Stimulated activated naive CD8-positive, alpha-beta T cell treated with anti-CD3 and anti-CD28 coated beads, Interleukin-15, amount 100 ng/mL, for 72 hours (primary cell): ENCODE results near the gene NR2F1-AS1.

Experiments used
- ATAC-seq: fragments of 150-1000 bp; cut with Tn5 transposase; 2 replicates; pipeline ENCODE4 v1.10.0; 2021; ENCODE audit warnings: mild to moderate bottlenecking, moderate library complexity
- DNase-seq, 2 donors: peaks; one replicate each; pipeline ENCODE4 v3.0.0; 2021 to 2022
- H3K27ac Mint-ChIP-seq, 2 donors: one replicate each; pipeline ENCODE4 v1.8.0; 2022; ENCODE audit warnings: mild to moderate bottlenecking in 2 of 2, mixed read lengths in 2 of 2, moderate library complexity in 2 of 2
- H3K27me3 Mint-ChIP-seq: one replicate; pipeline ENCODE4 v1.8.0; 2022; ENCODE audit warnings: mixed read lengths
- H3K4me1 Mint-ChIP-seq: one replicate; pipeline ENCODE4 v1.8.0; 2022; ENCODE audit warnings: mild to moderate bottlenecking, mixed read lengths
- H3K4me3 Mint-ChIP-seq, 2 donors: one replicate each; pipeline ENCODE4 v1.8.0; 2022; ENCODE audit warnings: mild to moderate bottlenecking in 2 of 2, mixed read lengths in 2 of 2, moderate library complexity in 1 of 2
- H3K9me3 Mint-ChIP-seq, 2 donors: one replicate each; pipeline ENCODE4 v1.8.0; 2022; ENCODE audit warnings: mixed read lengths in 2 of 2

NR2F1-AS1 gene

DNA sequence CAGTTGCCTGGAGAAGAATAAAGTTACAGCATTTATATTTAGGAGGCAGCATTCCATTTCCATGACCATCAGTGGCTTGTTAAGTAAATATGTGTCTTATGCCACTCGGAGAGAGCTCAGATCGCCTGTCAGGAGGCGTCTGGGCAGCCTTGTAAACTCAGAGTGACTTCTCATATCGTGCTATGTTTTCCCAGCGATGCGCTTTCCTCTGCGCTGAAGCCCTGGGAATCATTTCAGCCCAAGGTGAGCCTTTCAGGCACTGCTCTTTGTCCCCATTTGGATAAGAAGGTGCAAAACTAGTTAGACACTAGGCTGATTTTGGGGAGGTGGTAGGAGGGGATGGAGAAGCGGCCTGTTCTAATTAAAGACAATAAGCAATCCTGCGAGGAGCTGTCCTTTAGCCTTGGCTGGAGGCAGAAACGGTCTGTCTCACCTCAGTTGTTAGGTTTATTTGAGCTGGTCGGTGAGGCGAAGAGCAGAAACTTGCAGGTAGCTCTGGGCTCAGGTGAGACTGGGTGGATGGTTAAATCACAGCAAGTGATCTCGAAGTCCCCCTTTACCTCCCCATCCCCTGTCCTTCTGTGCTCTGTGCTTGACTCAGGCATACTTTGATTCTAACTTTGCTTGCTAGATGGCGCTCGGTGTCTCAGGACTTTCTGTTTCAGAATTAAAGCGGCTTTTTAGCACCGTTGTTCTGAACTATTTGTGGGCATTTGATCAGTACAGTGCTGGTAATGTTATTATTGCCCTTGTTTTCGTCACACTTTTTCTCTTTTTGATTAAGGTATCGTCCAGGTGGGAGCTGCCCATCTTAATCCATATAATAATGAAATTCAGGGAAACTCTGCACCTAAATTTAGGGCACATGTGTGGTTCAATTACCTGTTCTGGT lies 26.6 kb upstream of the NR2F1-AS1 start:
- Mint-ChIP-seq H3K9me3 (no peaks in the 10 kb centered on the region), H3K4me3 (peak overlapping the region in 1 of 2 donors; percentile 9), H3K27me3 (peaks cover 56% of the 10 kb centered on the region), H3K4me1 (peaks cover 32% of the 10 kb centered on the region), H3K27ac (no peak overlapping the region)
- DNase-seq (no peak), ATAC-seq (peak; percentile 83)

DNA sequence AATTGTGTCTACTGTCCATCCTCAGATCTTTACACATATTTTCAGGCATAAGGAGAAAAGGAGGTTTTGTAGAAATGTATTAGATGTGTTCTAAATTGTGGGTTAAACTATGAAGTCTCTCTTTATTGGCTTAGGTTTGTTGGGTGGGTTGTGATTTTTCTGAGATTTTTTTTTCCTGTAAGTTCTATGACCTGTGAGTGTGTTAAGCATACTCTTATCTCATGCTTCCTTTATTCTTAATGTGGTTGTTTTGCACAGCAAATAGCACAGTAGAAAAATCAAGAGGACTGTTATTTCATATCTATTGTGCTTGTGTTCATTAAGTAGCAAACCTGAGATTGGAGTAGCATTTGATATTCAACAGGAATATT lies 25.3 kb upstream of the NR2F1-AS1 start:
- ATAC-seq: no peak
- no peak overlapping the region for H3K4me3 Mint-ChIP-seq
- peaks cover 44% of the 10 kb centered on the region for H3K27me3 Mint-ChIP-seq

DNA sequence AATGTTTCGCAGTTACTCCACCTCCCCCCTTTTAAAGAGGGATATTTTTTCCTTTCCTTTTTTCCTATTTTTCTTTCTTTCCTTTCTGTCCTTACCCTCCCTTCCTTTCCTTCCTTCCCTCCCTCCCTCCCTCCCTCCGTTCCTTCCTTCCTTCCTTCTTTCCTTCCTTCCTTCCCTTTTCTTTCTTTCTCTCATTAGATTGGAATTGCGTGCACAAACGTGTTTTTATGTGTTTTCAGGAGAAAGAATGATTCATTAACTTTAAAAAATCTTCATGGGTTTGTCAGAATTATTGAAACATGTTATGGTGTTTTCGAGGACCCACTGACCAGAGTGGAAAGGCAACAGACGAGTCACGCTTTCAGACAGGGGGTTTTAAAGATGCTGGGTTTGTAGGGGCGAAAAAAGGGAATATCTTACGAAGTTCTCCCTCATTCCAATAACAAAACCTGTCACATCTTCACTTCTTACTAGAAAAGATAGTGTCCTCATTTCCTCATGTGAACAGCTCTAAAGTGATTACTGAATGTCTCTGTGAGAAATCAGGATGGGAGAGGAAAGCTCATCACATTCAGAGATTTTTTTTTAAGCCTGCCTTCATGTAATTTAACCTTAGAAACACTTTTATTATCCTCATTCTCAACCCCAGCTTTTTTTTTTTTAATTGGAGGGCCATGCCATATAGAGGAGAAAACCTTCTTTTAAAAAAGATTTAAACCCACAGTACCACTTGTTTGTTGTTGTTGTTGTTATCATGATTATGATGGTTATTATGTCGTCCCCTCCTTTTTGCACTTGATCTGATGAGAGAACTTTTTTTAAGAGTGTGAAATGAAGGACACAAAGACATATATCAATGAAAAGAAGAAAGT lies 23.9 kb upstream of the NR2F1-AS1 start:
- H3K27me3 Mint-ChIP-seq: peaks cover 29% of the 10 kb centered on the region
- peaks cover 29% of the 10 kb centered on the region for H3K4me1 Mint-ChIP-seq
- DNase-seq (no peak), ATAC-seq (no peak)
- no peak overlapping the region for H3K4me3 Mint-ChIP-seq
- H3K9me3 Mint-ChIP-seq: no peaks in the 10 kb centered on the region
- no peak overlapping the region for H3K27ac Mint-ChIP-seq

More for the DNA sequence above, 25.3 kb upstream of the NR2F1-AS1 start:
- DNase-seq: no peak
- H3K9me3 Mint-ChIP-seq: no peaks in the 10 kb centered on the region
- peaks cover 33% of the 10 kb centered on the region for H3K4me1 Mint-ChIP-seq
- H3K27ac Mint-ChIP-seq: no peak overlapping the region

DNA sequence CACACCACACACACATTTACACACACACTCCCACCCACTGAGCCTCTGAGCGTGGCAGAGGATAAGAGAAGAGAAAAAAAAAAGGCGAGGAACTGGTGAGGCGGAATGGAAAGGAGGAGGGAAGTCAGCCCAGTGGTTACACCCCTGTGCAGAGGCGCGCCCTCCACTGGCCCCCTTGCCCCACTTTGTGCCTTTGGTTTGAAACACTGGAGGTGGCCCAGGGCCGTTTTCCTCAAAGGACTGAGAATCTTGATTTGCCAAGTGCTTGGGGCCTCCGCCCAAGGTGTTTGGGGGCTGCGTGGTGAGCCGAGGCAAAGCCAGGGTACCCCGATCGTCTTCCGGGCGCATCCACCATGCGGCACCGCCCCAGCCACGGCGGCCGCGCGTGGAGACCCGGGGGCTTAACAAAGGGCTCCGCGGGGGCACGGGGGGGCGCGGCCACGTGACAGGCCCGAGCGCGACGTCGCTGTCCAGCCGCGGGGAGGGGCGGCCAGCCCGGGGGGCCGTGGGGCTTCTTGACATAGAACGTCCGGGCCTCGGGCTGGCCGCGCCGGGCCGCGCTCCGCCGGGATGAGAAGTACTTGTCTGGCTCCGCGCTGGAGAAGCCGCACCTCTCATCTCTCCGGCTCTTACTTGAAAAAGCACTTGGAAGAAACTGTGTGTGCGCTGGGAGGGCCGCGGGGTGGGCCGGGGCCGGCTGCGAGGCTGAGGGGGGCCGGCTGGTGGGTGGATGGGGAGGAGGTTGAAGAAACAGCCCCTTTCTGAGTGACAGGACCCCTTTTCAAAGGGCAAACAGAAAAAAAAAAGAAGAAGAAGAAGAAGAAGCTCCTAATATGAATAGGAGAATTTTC lies 23.0 kb upstream of the NR2F1-AS1 start:
- H3K9me3 Mint-ChIP-seq: no peaks in the 10 kb centered on the region
- H3K27me3 Mint-ChIP-seq: peaks cover 20% of the 10 kb centered on the region
- ATAC-seq (no peak), DNase-seq (no peak)
- peak overlapping the region; percentile 19 to 33 for H3K4me3 Mint-ChIP-seq
- no peak overlapping the region for H3K27ac Mint-ChIP-seq
- peaks cover 29% of the 10 kb centered on the region for H3K4me1 Mint-ChIP-seq

DNA sequence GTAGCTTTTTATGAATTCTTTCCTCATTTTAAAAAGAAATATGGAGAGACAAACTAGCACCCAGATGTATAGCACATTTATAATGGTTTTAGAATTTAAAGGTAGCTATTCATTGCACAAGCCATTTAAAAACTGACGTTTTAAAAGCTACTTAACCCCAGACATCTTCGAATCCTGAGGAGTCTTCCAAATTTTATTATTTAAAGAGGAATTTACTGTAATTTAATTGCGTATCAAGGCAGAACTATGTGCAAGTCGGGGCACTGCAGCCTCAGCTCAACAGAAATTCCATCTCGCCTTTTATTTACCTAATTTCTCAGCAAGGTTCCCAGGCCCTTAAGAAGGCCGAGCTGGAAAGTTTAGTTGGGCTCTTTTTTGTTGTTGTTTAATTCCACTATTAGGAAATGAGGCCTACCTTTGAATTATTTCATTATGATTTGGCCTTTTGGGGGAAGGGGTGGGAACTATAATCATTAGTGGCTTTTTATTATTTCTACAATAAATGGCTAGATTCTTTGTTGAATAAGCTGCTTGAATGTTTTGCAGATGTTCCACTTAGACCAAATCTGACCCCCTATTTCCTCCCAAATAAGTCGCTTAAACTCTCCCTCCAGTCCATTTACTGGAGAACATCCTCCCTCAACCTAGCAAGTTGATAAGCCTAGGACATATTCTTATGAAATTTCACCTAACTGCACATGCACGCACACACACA lies 22.2 kb upstream of the NR2F1-AS1 start:
- Mint-ChIP-seq H3K27ac (no peak overlapping the region), H3K27me3 (peaks cover 12% of the 10 kb centered on the region), H3K4me3 (peak overlapping the region; percentile 19 to 33), H3K4me1 (peaks cover 29% of the 10 kb centered on the region), H3K9me3 (no peaks in the 10 kb centered on the region)
- no peak for DNase-seq
- no peak for ATAC-seq

DNA sequence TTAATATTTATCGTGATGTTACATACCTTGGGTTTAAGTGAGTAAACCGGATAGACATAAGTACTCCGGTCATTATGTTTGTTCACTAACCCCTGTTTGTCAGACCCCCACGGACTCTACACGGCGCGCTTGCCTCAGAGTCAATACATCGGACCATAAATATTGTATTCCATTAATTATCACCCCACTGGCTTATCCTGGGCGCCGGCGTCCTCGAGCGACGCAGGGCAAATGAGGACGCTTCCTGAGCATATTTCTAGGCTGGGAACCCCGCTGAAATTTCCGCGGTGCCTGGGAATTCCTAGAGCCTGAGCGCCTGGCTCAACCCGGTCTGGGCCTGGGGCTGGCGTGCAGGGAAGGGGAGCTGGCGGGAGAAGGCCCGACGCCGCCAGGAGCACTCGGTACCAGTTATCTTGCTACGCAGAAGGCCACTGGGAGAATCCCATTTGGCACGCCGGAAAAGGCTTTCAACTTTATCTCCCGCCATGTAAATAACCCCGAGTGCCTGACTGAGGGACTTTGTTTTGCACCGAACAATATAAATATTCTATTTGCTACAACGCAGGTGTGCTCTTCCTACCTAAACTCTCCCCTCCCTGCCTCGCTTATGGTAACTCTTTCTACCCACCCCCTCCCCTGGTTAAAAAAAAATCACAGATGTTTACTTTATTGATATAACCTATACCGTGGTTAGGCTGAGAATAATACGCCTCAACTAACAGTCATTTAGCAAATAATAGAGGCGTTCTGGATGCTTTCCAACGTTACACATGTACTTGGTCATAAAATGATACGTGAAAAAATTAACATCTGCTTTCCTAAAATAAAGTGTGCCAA lies 21.4 kb upstream of the NR2F1-AS1 start:
- no peak overlapping the region for H3K27ac Mint-ChIP-seq
- peaks cover 5% of the 10 kb centered on the region for H3K27me3 Mint-ChIP-seq
- no peak for DNase-seq
- no peak for ATAC-seq
- no peak overlapping the region for H3K4me3 Mint-ChIP-seq
- no peaks in the 10 kb centered on the region for H3K9me3 Mint-ChIP-seq
- peaks cover 29% of the 10 kb centered on the region for H3K4me1 Mint-ChIP-seq

DNA sequence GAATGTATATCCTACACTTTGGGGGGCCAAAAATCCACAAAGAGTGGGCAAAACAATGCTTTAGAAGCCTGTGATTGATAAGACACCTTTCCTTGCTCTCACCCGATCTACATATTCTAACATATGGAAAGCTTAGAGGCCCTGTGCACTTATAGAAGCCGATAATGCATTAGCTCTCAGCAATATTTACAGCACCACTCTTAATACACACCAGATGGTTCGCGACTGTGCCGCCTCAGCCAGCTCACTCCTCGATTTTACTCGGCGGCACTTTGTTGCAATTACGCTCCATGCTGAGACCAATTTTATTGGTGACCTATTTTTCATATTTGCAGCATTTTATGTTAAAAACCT lies 20.8 kb upstream of the NR2F1-AS1 start:
- Mint-ChIP-seq H3K9me3 (no peaks in the 10 kb centered on the region), H3K27ac (no peak overlapping the region), H3K27me3 (no peaks in the 10 kb centered on the region), H3K4me3 (no peak overlapping the region), H3K4me1 (peaks cover 32% of the 10 kb centered on the region)
- no peak for ATAC-seq
- DNase-seq: no peak

DNA sequence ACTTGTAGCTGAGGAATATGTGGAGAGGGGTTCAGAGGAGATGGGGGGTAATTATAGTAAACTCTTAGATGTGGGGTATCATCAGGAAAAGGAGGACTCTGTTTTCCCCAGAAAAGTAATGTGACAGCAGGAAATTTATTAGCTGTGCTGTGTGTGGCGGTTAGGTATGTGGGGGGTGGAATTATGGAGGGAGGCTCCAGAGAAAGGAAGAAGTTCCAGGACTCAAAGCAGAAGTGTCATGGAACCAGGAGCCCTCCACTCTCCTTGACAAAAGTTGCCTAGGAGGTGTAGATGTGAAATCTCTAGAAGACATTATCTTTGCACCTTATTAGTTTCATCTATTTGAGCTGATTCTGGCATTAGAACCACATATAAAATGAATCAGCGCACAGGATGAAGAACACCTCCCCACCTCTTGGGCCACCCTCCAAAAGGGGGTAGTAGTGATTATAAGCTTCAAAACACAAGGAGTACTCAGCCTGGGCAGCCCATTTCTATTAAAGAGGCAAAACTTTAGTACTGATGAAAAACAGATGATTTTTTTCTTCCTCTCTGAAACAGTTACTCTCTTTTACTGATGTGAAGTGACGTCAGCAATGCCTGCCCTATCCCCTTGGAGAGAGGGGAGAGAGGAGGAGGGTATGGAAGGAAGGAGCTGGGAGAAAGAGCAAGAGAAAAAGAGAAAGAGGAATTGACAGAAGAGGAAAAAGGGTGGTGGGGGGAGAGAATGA lies 20.2 kb upstream of the NR2F1-AS1 start:
- H3K27ac Mint-ChIP-seq: no peak overlapping the region
- peaks cover 38% of the 10 kb centered on the region for H3K4me1 Mint-ChIP-seq
- DNase-seq (no peak), ATAC-seq (no peak)
- H3K9me3 Mint-ChIP-seq: no peaks in the 10 kb centered on the region
- no peaks in the 10 kb centered on the region for H3K27me3 Mint-ChIP-seq
- H3K4me3 Mint-ChIP-seq: no peak overlapping the region

DNA sequence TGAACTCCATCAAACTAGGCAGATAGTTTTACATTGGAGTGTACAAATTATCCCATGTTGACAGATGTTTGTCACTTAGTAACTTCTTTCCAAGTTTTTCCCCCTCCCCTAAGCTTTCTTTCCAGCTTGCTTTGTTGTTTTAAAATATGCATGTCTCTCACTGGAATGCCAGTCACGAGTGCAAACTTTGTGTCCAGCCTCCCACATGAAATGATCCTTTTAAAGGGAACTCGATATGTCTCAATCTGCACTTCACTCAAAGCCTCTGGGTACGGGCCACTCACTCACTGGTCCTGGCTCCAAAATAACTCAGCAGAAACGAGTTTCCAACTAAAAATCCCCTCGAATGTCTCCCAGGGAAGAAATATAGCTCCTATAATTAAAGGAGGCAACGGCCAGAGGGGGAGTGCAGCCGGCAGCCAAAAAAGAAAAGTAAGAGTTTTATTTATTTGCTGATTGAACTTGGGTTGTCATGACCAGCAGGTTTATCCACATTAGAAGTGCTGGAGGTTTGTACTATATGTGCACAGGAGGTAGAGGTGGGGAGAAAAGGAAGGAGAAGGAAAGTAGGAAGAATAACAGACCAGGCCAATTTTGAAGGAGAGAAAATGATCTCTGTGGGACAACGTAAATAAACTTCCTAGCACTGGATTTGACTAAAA lies 19.5 kb upstream of the NR2F1-AS1 start:
- no peak overlapping the region for H3K4me3 Mint-ChIP-seq
- DNase-seq (no peak), ATAC-seq (no peak)
- H3K4me1 Mint-ChIP-seq: peaks cover 45% of the 10 kb centered on the region
- H3K27ac Mint-ChIP-seq: no peak overlapping the region
- H3K9me3 Mint-ChIP-seq: no peaks in the 10 kb centered on the region
- no peaks in the 10 kb centered on the region for H3K27me3 Mint-ChIP-seq

DNA sequence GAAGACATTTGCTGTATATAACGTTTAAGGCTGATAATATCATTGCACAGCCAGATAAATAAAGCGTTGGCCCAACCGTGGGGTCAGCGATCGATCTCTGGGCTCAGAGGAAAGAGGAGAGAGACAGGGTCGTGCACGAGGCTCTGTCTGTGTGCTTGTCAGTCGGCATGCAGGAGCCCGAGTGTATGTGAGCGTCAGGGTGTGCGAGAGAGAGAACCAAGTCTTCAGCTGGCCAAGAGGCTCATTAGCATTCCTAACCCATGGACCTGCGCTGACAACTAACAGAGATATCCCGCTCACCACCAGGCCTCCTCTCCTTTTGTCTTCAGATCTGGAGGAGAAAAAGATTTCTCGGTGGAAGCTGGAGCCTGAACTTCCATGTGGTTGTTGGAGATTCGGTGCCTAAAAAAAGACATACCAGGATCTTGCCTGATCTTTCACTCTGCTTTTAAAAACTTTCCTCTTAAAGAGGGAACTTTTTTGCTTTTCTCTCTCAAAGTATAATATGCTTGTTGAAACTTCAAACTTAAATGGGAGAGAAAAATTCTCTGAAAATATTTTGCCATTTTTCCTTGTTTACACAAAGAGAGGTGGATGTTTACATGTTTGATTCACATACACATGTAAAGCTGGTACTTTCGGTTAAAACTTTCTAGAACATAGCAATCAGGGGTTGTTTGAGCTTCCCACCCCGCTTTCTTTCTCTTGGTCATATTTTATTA lies 18.5 kb upstream of the NR2F1-AS1 start:
- Mint-ChIP-seq H3K4me3 (no peak overlapping the region), H3K27me3 (no peaks in the 10 kb centered on the region), H3K4me1 (peaks cover 50% of the 10 kb centered on the region), H3K27ac (no peak overlapping the region), H3K9me3 (no peaks in the 10 kb centered on the region)
- no peak for ATAC-seq
- DNase-seq: no peak

DNA sequence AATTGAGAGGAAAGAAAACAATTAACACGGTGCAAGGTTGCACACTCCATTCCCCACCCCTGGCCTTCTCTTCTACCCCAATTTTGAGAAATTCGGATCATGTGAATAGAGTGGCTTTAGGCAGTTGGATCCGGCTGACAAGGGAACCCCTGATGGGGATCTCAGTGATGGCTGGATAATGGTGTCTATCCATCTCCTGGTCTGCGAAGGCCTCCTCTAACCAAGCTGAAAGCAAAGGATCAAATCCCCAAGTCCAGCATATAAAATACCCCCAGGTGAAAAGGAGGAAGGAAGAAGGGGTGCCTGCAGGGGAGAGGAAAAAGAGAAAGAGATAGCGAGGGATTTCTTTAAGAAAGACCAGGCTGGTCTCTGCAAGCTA lies 18.0 kb upstream of the NR2F1-AS1 start:
- Mint-ChIP-seq H3K27me3 (no peaks in the 10 kb centered on the region), H3K27ac (no peak overlapping the region), H3K4me3 (no peak overlapping the region), H3K9me3 (no peaks in the 10 kb centered on the region), H3K4me1 (peaks cover 50% of the 10 kb centered on the region)
- ATAC-seq: no peak
- no peak for DNase-seq

DNA sequence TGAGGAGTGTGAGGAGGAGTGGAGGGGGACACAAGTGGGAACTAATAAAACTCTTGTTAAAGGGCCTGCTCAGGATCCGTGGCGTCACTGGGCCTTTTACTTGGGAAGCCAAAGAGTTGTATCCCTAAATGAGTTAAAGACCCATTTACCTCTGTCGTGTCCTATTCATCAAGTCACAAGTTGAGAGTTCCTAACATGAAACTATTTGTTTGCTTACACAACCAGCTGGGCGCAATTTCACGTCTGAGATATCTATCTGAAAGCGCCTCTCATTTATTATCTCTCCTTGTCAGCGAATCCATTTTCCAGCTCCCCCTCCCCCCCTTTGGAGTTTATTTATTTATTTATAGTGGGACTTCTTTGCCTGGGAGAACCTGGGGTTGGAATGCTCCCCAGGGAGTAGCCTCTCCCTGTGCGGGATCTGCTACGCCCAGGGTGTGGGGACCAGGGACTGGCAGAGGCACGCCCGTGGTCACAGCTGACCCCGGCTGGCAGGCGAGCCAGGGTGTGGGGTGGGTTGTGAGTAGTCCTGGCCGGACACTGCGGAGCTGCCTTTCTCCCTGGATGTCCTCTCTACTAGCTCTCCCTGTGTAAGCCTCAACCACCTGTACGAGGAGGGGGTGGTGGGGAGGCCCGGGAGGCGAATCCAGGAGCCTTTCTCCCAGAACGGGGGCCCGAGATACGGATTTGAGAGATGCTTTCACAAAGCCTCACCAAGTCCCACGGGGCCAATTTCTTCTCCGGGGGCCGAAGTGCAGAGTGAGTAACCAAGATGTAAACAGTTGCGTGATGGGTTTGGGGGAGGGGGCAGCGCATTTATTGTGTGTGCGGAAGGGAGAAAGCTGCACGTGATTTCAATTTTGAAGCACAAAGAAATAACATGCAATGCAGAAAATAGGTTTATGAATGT lies 17.3 kb upstream of the NR2F1-AS1 start:
- Mint-ChIP-seq H3K4me3 (no peak overlapping the region), H3K9me3 (no peaks in the 10 kb centered on the region)
- no peak for ATAC-seq

More for the DNA sequence above, 17.3 kb upstream of the NR2F1-AS1 start:
- peaks cover 49% of the 10 kb centered on the region for H3K4me1 Mint-ChIP-seq
- DNase-seq: no peak
- H3K27ac Mint-ChIP-seq: no peak overlapping the region
- H3K27me3 Mint-ChIP-seq: no peaks in the 10 kb centered on the region
